Fibroblast of pulmonary artery (primary cell): Measurements from ENCODE around the gene OPRL1.

Experiments
- DNase-seq: peaks from one replicate; pipeline ENCODE4 v3.0.0-alpha.2; 2010; ENCODE audit warnings: low read depth
- H3K4me3 ChIP-seq: replicated peaks from 2 replicates; pipeline ENCODE4 v1.5.1; 2011; ENCODE audit warnings: low read depth, mild to moderate bottlenecking, control low read depth, low read length, moderate library complexity
- CTCF ChIP-seq: IDR thresholded peaks from 2 replicates; pipeline ENCODE4 v1.5.1; 2011; ENCODE audit warnings: mild to moderate bottlenecking, control low read depth, low read length, inconsistent platforms; ENCODE audit errors: missing control alignments

OPRL1 gene

DNA sequence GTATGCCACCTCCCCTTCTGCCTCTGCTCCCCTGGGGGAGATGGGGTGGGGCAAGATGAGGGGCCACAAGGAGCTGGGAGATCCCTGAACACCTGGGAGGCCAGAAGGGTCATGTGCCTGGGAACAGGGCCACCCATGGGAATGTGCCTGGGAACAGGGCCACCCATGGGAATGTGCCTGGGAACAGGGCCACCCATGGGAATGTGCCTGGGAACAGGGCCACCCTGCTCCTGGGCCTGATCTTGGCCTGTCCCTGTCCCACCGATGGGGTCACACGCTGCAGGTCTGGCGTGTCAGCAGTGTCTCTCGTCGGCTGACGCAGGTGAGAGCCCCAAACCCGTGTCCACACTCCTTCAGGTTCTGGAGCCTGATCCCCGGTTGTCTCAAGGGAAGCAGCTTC, 4.9 kb upstream of the OPRL1 start:
- no peak overlapping the region for H3K4me3 ChIP-seq
- TF ChIP-seq CTCF, result no peak
- no peak for DNase-seq

DNA sequence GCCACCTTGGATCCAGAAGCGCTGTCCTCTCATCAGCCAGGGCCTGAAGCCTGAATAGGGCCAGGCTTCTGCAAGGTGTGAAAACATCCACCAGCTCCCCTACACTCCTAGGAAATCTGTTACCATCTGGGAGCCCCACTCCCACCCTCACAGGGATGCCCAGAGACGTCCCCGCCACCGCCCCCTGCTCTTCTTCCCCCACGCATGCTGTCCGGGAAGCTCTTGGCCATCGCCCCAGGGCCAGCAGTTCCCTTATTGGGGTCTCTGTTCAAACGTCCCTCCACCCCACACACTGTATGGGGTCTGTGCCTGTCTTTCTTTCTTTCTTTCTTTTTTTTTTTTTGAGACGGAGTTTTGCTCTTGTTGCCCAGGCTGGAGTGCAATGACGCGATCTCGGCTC, 4.3 kb upstream of the OPRL1 start:
- H3K4me3 ChIP-seq, result no peak overlapping the region
- no peak for DNase-seq
- TF ChIP-seq CTCF, result no peak

DNA sequence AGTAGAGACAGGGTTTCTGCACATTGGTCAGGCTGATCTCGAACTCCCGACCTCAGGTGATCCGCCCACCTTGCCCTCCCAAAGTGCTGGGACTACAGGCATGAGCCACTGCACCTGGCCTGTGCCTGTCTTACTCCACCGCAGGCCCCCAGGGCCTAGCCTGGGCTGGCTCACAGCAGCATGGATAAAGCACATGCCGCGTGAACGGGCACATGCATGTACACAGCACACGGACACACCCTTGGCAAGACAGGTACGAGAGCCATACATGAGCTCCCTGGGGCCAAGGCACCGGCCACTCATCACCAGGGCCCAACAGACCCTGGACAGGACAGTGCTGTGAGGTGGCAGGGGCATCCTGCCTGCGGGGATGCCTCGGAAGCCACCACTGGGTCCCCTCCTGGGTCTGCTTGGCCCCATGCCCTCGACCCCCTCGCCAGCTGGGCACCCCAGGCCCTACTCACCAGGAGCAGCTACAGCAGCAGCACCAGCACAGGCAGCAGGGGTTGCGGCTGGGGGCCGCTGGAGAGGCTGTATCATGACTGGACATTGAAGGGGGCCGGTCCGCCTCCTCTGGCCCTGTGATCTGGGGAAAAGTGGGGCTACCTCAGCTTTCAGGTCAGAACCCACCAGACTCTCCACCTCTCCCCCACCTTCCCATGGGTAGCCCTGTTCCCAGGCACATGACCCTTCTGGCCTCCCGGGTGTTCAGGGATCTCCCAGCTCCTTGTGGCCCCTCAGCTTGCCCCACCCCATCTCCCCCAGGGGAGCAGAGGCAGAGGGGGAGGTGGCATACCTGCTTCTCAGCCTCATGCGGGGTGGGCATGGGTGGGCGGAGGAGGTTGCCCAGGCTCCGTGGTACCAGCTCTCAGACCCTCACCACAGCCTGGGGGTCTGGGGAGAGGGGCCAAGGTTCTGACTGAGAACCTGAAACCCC, 3.6 kb upstream of the OPRL1 start:
- DNase-seq, result no peak
- H3K4me3 ChIP-seq, result no peak overlapping the region
- no peak for TF ChIP-seq CTCF

- DNase-seq, result no peak
- no peak overlapping the region for H3K4me3 ChIP-seq
Measured at GRCh38 chr20:64077094-64077493, 2.8 kb upstream of the OPRL1 start.

GRCh38 chr20:64077541-64077875, 2.4 kb upstream of the OPRL1 start:
- H3K4me3 ChIP-seq, result no peak overlapping the region

More at GRCh38 chr20:64077094-64077493, 2.8 kb upstream of the OPRL1 start:
- TF ChIP-seq CTCF, result no peak

GRCh38 chr20:64077876-64078551, 1.9 kb upstream of the OPRL1 start:
- peak overlapping the region; percentile 69 for H3K4me3 ChIP-seq
- no peak for TF ChIP-seq CTCF
- DNase-seq, result no peak

More at GRCh38 chr20:64077541-64077875, 2.4 kb upstream of the OPRL1 start:
- TF ChIP-seq CTCF, result no peak
- DNase-seq, result no peak

GRCh38 chr20:64078934-64079272, 979 bp upstream of the OPRL1 start:
- no peak for TF ChIP-seq CTCF
- H3K4me3 ChIP-seq, result peak overlapping the region; percentile 69
- no peak for DNase-seq
